Activated naive CD4-positive, alpha-beta T cell treated with anti-CD3 and anti-CD28 coated beads for 36 hours (primary cell): Measurements from ENCODE around the gene TMEM174. TPM values are rescaled to one million over a fixed set of nuclear protein-coding genes. Genes with fewer than 3 reads are reported as not detected.
"Not testable (repeated sequence)": the region's sequence is repeated elsewhere in the genome, so short reads cannot be mapped to it uniquely, and the experiment has no call there.

Source experiments
- CTCF ChIA-PET: fragments of 350-600 bp; sonication (Branson Sonifier 250); formaldehyde crosslinking; loops from one replicate; lab custom pipeline; 2021; ENCODE audit warnings: antibody characterized with exemption; lab: Charles Lee
- DNase-seq: peaks from one replicate; pipeline ENCODE4 v3.0.0-alpha.2; 2020
- H3K27ac Mint-ChIP-seq: one replicate; pipeline ENCODE4 v1.8.0; 2021; ENCODE audit warnings: mild to moderate bottlenecking, mixed read lengths
- H3K27me3 Mint-ChIP-seq: one replicate; pipeline ENCODE4 v1.8.0; 2021; ENCODE audit warnings: low read depth, mixed read lengths
- H3K36me3 Mint-ChIP-seq: one replicate; pipeline ENCODE4 v1.8.0; 2021; ENCODE audit warnings: low read depth, mixed read lengths
- H3K4me1 Mint-ChIP-seq: one replicate; pipeline ENCODE4 v1.8.0; 2021; ENCODE audit warnings: low read depth, mixed read lengths
- H3K4me3 Mint-ChIP-seq: one replicate; pipeline ENCODE4 v1.8.0; 2021; ENCODE audit warnings: mild to moderate bottlenecking, moderate library complexity, mixed read lengths
- H3K9me3 Mint-ChIP-seq: one replicate; pipeline ENCODE4 v1.8.0; 2021; ENCODE audit warnings: mixed read lengths
- intact Hi-C: fragments of 100-400 bp; cut with micrococcal nuclease; formaldehyde crosslinking; loops from one replicate; pipeline ENCODE4 v1.15.1; 2023
- total RNA-seq, 2 experiments: library from RNA; stranded (reverse); gene quantifications; one replicate each; pipeline ENCODE4 v1.2.3, GENCODE V29; 2021

TMEM174 gene
- total RNA-seq, 2 experiments from 2014 or later = not detected

DNA sequence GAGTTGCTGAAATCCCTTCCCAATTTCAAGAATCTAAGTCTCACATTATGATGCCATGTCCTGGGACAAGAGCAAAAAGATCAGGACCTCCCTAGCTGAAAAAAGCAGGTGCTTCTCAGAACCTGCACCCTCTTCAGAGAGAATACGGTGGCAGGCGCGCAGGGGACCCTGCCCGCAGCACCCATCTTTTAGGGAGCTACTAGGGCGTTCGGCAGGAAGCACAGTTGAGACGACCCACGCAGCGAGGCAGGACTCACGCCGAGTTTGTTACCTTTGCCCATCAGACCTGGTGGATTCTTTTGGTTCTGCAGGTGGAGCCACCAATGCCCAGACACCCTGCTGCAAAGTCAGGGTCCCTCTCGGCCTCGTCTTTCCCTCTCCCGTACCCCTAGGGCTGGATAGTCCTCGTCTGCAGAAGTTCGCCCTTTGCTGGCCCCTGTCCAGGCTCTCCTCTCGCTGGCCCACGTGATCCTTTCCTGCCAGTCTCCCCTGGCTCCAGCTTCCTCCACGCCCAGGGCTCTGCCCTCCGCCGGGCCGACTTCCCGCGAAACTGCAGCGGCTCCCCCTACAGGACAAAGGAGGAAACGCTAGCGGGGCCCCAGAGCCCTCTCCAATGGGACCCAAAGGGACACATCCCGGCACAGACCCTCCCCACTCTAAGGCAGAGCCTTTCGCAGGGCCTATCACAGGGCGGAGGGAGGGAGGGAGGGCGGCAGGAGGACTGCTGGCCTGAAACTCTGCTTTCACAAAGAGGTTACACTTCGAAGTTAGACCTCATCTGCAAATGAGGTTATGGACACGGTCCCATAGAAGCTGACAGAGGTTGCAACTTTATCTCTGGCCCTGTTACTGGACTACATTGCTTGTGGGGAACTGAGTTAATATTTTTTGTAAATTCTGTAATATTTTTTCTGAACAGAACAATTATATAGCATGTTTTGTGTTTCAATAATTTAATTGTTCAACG, 28.8 kb downstream of the TMEM174 start:
- Mint-ChIP-seq H3K27ac (no peak overlapping the region), H3K4me1 (peaks cover 5% of the 10 kb centered on the region), H3K27me3 (peaks cover 61% of the 10 kb centered on the region), H3K9me3 (no peaks in the 10 kb centered on the region), H3K36me3 (no peaks in the 10 kb centered on the region), H3K4me3 (no peak overlapping the region)
- intact Hi-C loops = loop anchor here (1.0 kb wide), 3 partner anchors 119 to 282 kb away; no protein-coding TSS in a partner anchor
- peak; percentile 81 for DNase-seq
- CTCF ChIA-PET = interaction anchor here (0.6 to 2.0 kb wide), 12 partner anchors 12 to 245 kb away, joined by 3 to 7 read pairs (median 4); partner anchors contain the start of gene FCHO2

DNA sequence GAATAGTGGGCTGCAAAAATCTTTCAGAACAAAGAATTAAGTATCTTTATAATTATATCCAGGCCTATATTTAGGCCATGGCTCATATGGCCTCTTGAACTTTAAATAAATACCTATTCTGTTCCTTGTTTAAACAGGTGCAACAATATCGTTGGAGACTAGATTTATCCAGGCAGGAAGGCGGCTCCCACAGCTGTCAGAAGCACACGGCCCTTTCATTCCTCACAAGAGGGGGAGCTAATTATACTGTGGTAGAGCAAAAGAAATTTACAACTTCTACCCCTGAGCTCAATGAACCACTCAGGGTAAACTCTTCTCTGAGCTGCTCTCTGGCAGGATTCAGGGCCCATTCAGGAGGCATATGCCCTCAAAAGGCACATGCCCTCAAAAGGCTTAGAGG, 31.3 kb downstream of the TMEM174 start:
- Mint-ChIP-seq H3K4me1 (peaks cover 5% of the 10 kb centered on the region), H3K36me3 (peaks cover 7% of the 10 kb centered on the region), H3K27me3 (peaks cover 66% of the 10 kb centered on the region), H3K27ac (no peak overlapping the region), H3K4me3 (no peak overlapping the region), H3K9me3 (peaks cover 14% of the 10 kb centered on the region)
- intact Hi-C loops = no loop called here
- CTCF ChIA-PET = interaction anchor here (1.3 to 1.9 kb wide), 5 partner anchors 11 to 284 kb away, joined by 3 to 5 read pairs (median 4); no protein-coding TSS in a partner anchor
- DNase-seq = no peak

DNA sequence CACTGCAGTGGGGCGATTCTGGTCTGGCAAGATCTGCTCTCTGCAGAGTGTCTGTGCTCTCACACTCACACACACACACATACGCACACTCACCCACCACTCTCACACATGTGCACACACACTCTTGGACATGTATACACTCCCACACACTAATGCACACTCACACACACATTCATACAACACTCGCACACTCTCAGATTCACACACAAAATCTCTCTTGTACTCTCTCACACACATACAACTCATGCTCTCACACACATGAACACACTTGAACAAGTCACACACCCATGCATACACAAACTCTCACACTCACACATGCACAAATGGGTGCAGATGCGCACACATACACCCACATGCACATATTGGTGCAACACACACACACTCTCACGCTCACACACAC, 31.7 kb downstream of the TMEM174 start:
- CTCF ChIA-PET = interaction anchor here (1.3 to 1.9 kb wide), 4 partner anchors 10 to 285 kb away, joined by 3 to 5 read pairs (median 4); no protein-coding TSS in a partner anchor
- Mint-ChIP-seq H3K27me3 (peaks cover 67% of the 10 kb centered on the region), H3K36me3 (peaks cover 10% of the 10 kb centered on the region), H3K9me3 (peaks cover 18% of the 10 kb centered on the region), H3K27ac (no peak overlapping the region), H3K4me1 (peaks cover 5% of the 10 kb centered on the region), H3K4me3 (no peak overlapping the region)
- intact Hi-C loops = no loop called here
- DNase-seq = no peak

DNA sequence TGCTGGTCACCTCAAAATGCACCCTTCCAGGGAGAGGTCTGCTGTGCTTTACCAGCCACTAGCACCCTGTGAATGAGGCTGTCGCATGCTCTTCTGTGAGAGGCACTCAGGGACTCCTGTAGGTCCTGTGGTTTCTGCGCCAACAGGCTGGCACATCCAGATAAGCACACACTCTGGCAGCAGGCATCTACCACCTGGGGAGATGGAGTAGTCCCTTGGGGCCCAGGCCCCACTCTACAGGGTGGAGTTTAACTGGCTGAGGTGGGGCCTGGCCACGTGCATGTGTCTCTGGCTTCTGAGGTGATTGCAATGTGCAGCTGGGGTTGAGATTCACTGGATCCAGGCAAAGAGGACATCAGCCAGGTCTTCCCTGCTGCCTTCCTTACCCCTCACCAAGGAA, 32.3 kb downstream of the TMEM174 start:
- Mint-ChIP-seq H3K4me1 (peaks cover 5% of the 10 kb centered on the region), H3K27ac (no peak overlapping the region), H3K9me3 (peaks cover 23% of the 10 kb centered on the region), H3K27me3 (peaks cover 67% of the 10 kb centered on the region), H3K4me3 (no peak overlapping the region), H3K36me3 (peaks cover 15% of the 10 kb centered on the region)
- DNase-seq = no peak
- CTCF ChIA-PET = no interaction called here
- intact Hi-C loops = no loop called here

DNA sequence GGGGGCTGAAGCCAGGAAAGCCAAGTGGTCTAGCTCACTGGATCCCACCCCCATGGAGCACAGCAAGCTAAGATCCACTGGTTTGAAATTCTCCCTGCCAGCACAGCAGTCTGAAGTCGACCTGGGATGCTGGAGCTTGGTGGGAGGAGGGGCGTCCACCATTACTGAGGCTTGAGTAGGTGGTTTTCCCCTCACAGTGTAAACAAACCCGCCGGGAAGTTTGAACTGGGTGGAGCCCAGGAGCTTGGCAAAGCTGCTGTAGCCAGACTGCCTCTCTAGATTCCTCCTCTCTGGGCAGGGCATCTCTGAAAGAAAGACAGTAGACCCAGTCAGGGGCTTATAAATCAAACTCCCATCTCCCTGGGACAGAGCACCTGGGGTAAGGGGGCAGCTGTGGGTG, 34.2 kb downstream of the TMEM174 start:
- H3K4me3 Mint-ChIP-seq, intact Hi-C loops, H3K27ac Mint-ChIP-seq, DNase-seq, H3K4me1 Mint-ChIP-seq: not testable (repeated sequence)
- CTCF ChIA-PET = interaction anchor here (1.0 to 1.2 kb wide), 2 partner anchors 9 to 124 kb away, joined by 3 to 5 read pairs; no protein-coding TSS in a partner anchor
- H3K27me3 Mint-ChIP-seq = peaks cover 70% of the 10 kb centered on the region
- H3K36me3 Mint-ChIP-seq = peaks cover 19% of the 10 kb centered on the region
- peaks cover 23% of the 10 kb centered on the region for H3K9me3 Mint-ChIP-seq

DNA sequence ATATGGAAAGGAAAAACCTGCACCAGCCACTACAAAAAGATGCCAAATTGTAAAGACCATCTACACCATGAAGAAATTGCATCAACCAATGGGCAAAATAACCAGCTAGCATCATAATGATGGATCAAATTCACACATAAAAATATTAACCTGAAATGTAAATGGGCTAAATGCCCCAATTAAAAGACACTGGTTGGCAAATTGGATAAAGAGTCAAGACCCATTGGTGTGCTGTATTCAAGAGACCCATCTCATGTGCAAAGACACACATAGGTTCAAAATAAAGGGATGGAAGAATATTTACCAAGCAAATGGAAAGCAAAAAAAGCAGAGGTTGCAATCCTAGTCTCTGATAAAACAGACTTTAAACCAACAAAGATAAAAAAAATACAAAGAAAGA, 36.1 kb downstream of the TMEM174 start:
- peaks cover 23% of the 10 kb centered on the region for H3K9me3 Mint-ChIP-seq
- CTCF ChIA-PET, intact Hi-C loops, H3K4me1 Mint-ChIP-seq, H3K27ac Mint-ChIP-seq, H3K4me3 Mint-ChIP-seq, DNase-seq: not testable (repeated sequence)
- peaks cover 76% of the 10 kb centered on the region for H3K27me3 Mint-ChIP-seq
- peaks cover 19% of the 10 kb centered on the region for H3K36me3 Mint-ChIP-seq

DNA sequence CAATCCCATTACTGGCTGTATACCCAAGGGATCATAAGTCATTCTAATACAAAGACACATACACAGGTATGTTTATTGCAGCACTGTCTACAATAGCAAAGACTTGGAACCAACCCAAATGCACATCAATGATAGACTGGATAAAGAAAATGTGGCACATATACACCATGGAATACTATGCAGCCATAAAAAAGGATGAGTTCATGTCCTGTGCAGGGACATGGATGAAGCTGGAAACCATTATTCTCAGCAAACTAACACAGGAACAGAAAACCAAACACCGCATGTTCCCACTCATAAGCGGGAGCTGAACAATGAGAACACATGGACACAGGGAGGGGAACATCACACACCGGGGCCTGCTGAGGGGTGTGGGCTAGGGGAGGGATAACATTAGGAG, 39.7 kb downstream of the TMEM174 start:
- DNase-seq, H3K27ac Mint-ChIP-seq, H3K4me3 Mint-ChIP-seq: not testable (repeated sequence)
- Mint-ChIP-seq H3K9me3 (peaks cover 23% of the 10 kb centered on the region), H3K4me1 (peaks cover 17% of the 10 kb centered on the region), H3K36me3 (peaks cover 19% of the 10 kb centered on the region), H3K27me3 (peaks cover 89% of the 10 kb centered on the region)
- intact Hi-C loops = loop anchor here (1.0 to 10.0 kb wide), 3 partner anchors 52 to 322 kb away; no protein-coding TSS in a partner anchor
- CTCF ChIA-PET = interaction anchor here (0.6 kb wide), 1 partner anchor 85 kb away, joined by 3 read pairs; no protein-coding TSS in a partner anchor

DNA sequence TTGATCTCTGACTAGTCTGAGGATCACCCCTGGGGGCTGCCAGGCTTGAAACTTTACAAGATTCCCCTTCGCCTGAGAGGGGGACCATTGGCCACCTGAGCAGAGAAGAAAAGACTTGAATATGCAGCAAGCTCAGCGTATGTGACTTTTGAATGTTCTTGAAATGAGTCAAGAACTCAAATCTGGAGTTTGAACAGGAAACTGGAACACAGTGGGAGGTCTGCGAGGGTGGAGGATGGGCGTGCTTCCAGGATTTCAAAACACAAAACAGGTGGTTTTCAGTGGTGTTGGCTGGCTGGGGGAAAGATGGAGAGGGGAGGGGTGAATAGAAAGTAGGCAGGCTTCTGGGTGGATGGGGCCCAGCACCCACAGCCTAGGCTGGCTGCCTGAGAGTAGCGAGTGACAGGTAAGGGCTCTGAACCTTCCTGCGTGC, 40.6 kb downstream of the TMEM174 start:
- H3K27ac Mint-ChIP-seq = no peak overlapping the region
- peaks cover 16% of the 10 kb centered on the region for H3K9me3 Mint-ChIP-seq
- H3K4me1 Mint-ChIP-seq = peaks cover 17% of the 10 kb centered on the region
- DNase-seq = peak; percentile 69
- CTCF ChIA-PET = interaction anchor here (1.0 to 1.8 kb wide), 4 partner anchors 12 to 257 kb away, joined by 3 to 4 read pairs (median 4); no protein-coding TSS in a partner anchor
- intact Hi-C loops = loop anchor here (1.0 to 10.0 kb wide), 3 partner anchors 53 to 321 kb away; no protein-coding TSS in a partner anchor
- H3K27me3 Mint-ChIP-seq = peaks cover 88% of the 10 kb centered on the region
- H3K4me3 Mint-ChIP-seq = no peak overlapping the region
- peaks cover 15% of the 10 kb centered on the region for H3K36me3 Mint-ChIP-seq

DNA sequence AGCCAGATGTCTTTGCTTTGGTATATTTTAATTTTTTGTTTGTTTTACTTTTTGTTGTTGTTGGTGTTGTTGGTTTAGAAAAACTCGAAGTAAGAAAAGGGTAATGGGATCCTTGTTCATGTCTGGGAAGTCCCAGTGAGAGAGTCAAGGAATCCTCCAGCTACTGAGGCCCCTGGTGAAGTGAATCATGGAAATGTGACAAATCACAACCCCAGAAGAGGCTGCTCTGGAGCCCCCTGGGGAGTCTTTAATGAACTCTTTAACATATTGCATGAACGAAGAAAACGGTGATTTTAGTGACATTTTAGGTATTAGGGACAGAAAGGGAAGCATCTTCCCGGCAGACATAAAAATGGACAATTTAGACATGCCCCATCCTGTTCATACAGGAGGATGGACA, 41.3 kb downstream of the TMEM174 start:
- peaks cover 17% of the 10 kb centered on the region for H3K4me1 Mint-ChIP-seq
- peaks cover 9% of the 10 kb centered on the region for H3K9me3 Mint-ChIP-seq
- intact Hi-C loops = loop anchor here (10.0 kb wide), 2 partner anchors 170 to 320 kb away; no protein-coding TSS in a partner anchor
- CTCF ChIA-PET = interaction anchor here (1.2 to 1.8 kb wide), 7 partner anchors 10 to 257 kb away, joined by 3 to 7 read pairs (median 4); no protein-coding TSS in a partner anchor
- no peak overlapping the region for H3K4me3 Mint-ChIP-seq
- H3K36me3 Mint-ChIP-seq = peaks cover 12% of the 10 kb centered on the region
- DNase-seq = no peak
- H3K27me3 Mint-ChIP-seq = peaks cover 88% of the 10 kb centered on the region
- H3K27ac Mint-ChIP-seq = no peak overlapping the region

DNA sequence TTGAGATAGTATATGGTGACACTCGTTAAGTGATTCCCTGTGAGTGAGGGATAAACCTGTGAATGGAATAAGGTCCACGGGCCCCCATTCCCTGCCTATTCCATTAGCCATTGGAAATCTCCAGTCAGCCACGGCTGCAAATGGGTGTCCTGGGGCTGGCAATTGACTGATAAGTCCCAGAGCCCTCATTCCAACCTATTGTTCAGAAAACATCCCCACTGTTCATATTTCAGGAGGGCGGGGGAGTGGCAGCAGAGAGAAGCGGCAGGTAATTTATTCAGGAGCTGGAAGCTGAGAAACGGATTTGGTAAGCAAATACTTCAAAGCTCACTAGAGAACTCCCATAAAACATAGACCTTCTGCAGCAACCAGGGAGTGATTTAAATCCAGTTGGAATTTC, 42.0 kb downstream of the TMEM174 start:
- DNase-seq = no peak
- no peak overlapping the region for H3K4me3 Mint-ChIP-seq
- peaks cover 17% of the 10 kb centered on the region for H3K4me1 Mint-ChIP-seq
- peaks cover 6% of the 10 kb centered on the region for H3K36me3 Mint-ChIP-seq
- intact Hi-C loops = loop anchor here (10.0 kb wide), 2 partner anchors 170 to 320 kb away; no protein-coding TSS in a partner anchor
- peaks cover 87% of the 10 kb centered on the region for H3K27me3 Mint-ChIP-seq
- H3K9me3 Mint-ChIP-seq = peaks cover 2% of the 10 kb centered on the region
- CTCF ChIA-PET = interaction anchor here (1.0 to 1.8 kb wide), 12 partner anchors 10 to 258 kb away, joined by 3 to 7 read pairs (median 4); no protein-coding TSS in a partner anchor
- H3K27ac Mint-ChIP-seq = no peak overlapping the region

DNA sequence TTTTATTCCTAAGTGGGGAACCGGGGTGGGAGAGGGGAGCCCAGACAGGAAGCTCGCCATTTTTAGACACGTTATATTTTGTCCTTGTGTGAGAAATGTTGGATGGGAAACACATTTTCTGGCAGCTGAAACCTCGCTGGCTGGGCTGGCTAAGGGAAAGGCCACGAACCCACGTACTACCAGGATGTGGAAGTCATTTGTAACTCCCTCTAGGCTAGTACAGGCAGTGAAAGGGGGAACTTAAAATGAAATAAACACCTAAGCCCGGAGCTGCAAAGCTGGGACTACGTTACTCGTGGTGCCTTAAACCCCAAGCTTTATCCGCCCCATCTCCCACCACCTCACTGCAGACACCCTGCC, 42.5 kb downstream of the TMEM174 start:
- Mint-ChIP-seq H3K4me1 (peaks cover 17% of the 10 kb centered on the region), H3K27ac (no peak overlapping the region), H3K36me3 (peaks cover 3% of the 10 kb centered on the region), H3K27me3 (peaks cover 87% of the 10 kb centered on the region), H3K4me3 (no peak overlapping the region), H3K9me3 (no peaks in the 10 kb centered on the region)
- no peak for DNase-seq
- CTCF ChIA-PET = interaction anchor here (0.6 to 1.8 kb wide), 17 partner anchors 11 to 259 kb away, joined by 3 to 7 read pairs (median 4); no protein-coding TSS in a partner anchor
- intact Hi-C loops = loop anchor here (10.0 kb wide), 2 partner anchors 169 to 319 kb away; no protein-coding TSS in a partner anchor
